NCI-H69 (cell line): ENCODE measurements around the gene GDF9.
A peak's percentile ranks its signal among the peaks of the same experiment; 100 is the strongest.

Experiments used
- DNase-seq: peaks from one replicate; lab custom pipeline; 2025; lab: John Stamatoyannopoulos, UW

GDF9 gene

DNA sequence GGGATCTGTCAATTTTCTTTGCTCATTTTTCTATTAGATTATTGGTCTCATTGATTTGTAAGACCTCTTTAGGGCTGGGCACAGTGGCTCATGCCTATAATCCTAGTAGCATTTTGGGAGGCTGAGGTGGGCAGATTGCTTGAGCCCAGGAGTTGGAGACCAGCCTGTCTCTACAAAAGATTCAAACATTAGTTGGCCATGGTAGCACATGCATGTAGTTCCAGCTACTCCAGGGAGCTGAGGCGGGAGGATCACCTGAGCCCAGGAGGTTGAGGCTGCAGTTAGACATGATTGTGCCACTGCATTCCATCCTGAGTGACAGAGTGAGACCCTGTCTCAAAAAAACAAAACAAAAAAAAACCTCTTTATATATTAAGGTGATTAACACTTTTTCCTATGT, 29.4 kb downstream of the GDF9 start:
- no peak for DNase-seq

DNA sequence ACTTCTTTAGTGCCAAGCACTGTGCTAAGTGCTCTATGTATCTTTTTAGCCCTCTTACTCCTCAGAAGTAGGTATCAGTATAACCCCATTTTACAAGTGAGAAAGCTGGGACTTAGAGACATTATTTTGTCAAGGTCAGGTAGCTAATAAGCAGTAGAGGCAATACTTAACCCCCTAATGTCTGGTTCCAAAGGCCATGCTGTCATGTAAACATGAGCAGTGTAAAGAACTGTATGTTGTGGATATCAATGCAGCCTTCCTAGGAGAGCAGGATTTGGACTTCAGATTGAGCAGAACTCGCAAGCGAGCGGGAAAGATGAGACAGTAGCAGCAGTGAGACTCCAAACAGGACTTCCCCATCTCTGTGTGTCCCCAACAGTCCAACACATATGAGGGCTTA, 32.2 kb downstream of the GDF9 start:
- no peak for DNase-seq

DNA sequence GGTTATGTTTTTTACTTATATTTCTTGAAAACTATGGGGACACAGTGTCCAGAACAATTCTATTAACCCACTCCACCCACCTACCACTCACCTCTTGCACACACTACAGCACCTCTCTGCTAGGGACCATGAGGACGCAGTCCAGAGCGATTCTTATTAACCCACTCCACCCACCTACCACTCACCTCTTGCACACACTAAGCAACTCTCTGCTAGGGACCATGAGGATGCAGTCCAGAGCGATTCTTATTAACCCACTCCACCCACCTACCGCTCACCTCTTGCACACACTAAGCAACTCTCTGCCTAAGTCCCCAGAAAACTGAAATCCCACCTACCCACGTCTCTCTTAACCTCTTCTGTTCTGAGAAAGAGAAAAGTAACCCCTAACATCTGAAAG, 33.7 kb downstream of the GDF9 start:
- no peak for DNase-seq

DNA sequence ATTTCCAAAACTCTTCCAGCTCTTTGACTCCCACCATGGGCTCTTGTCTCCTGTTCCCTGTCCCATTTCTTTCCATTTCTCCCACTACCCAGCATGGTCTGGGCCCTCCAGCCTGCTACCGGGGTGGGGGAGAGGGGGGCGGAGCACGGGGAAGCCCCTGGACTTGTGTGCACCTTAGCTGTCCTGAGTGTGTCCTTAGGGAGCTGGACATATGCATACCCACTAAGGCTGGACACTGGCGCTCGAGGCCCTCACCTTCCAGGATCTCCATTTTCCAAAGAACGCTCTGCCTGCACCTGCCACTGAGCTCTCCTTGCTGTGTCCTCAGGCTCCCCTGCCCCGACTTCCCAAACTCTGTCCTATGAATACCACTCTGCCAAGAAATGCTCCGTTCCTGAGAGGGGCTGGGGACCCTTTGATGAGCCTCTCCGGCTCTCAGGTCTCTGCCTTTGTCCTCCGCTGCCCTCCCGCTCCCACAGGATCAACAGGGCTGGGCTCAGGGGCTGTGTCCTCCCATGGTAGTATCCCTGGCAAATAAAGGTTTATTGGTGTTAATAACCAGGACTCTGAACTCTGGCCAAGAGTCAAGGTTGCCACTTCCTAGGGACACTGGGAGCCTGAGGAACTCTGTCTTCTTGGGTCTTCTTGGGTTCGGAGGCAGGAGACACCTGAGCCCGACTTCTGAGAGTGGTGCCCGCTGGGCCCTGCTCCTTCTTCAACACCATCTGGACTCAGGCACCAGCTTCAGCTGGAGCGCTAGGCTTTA, 35.0 kb downstream of the GDF9 start:
- no peak for DNase-seq

DNA sequence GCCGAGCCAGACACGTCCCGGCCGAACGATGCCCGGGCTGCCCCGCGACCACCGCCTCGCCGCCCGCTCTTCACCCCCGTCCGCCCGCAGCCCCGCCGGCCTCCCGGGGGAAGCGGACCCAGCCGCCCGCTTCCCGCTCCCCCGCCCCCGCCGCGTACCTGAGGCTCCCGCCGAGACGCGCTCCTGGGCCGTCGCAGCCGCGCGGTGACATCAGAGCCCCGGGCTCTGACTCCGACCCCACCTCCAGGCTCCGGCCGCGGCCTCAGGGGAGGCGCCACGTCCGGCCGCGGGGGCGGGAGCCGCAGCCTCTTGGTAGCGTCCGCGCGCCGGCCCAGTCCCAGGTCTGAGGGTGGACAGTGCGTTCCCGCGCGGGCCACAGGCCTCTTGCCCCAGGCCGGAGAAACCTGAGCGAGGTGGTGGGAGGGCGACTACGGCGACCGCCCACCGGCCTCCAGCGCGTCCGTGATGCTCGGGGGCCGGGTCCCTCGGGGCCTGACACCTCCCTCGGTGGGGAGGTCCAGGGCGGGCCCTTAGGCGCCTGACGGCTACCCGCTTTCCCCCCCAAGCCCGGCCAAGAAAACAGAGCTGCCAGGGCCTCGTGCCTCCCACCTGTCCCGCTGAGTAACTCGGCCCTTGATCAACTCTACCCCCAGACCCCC, 35.7 kb downstream of the GDF9 start, which contains the start of gene SHROOM1:
Gene SHROOM1, minus strand, starts transcription at position 212 of the 659 bp plus-strand sequence. CDS start 4,507 bp downstream, outside the sequence.
- peak; percentile 86 for DNase-seq

DNA sequence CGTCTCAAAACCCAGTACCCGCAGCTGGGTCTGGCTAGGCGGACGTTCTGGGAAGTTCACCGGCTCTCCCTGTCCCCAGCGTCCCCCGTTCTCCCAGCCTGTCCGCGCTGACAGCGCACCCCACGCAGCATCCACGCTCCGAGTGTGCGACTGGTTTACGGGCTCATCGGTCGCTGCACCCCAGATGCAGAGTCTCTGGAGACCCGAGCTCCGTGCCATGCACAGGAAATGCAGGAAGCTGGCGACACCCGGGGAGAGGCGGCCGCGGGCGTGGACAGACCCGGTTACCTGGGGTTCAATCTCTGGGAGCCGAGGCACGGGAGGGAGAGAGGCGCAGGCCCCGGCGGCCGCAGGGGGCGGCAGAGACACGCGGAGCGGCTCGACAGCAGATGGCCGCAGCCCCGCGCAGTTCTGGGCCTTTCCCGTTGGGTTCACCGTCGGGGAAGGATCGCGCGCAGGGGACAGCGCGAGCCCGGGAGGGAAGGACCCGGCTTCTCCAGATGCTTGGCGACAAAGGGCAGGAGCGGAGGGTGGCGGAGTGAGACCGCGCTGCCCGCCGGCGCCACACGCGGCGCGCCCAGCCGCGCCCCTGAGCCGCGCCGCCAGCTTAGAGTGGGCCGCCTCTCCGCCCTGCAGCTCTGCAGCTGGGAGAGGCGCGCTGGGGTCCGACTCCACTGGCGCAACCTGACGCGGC, 36.4 kb downstream of the GDF9 start:
- peak; percentile 90 for DNase-seq

DNA sequence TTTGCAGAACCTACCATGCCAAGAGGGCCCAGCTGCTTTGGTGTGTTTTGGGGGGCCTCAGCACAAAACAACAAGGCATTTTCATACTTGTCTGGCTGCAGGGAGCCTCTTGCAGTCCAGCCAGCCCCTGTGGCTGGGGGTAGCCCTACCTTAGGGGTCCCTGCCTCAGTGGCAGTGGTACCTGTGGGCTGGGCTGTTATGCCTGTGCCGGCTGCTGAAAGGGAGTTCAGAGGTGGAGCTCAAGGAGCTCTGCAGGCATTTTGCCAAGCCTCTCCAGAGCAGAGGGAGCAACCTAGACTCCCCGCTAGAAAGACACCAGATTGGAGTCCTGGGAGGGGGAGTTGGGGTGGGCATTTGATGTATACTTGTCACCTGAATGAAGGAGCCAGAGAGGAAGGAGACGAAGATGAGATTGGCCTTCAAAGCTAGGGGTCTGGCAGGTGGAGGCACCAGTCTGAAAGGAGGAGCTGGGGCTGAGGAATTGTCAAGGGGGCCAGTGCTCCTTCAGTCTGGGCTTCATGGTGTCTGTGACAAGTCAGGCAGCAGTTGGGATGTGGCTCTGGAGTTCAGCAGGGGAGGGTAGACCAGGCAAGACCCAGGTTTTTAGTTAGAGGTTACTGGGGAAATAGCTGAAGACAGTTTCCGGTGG, 37.3 kb downstream of the GDF9 start:
- peak; percentile 57 for DNase-seq

DNA sequence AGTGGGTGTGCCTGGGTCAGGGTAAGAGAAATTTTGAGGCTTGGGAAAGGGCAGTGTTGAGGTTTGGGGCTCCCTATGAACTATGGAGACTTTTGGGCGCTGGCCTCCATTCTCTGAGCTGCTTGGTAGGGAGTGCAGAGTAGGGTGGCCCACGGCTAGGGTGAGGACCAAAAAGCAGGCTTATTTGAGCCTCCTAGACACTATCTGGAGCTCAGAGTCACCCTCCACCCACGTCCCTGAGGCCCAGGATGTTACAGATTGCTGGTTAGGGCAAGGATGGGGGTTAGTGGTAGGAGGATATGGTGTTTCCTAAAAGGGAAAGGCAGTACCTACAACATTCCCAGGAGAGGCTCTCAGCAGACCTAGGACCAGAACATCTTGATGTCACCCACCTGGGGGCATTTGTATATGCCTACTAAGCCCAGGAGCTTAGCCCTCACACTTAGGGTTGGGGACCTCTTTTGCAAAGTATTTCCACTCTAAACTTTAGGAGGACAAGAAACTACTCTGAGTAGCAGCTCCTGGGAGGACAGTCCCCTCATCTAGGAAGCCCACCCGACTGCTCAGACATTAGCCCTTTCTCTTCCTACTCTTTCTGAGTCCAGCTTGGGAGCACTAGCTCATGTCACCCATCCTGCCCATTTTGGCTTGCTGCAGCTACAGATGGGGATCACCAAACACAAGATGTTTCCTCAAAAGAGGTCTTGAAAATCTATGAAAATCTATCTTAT, 38.2 kb downstream of the GDF9 start:
- no peak for DNase-seq

DNA sequence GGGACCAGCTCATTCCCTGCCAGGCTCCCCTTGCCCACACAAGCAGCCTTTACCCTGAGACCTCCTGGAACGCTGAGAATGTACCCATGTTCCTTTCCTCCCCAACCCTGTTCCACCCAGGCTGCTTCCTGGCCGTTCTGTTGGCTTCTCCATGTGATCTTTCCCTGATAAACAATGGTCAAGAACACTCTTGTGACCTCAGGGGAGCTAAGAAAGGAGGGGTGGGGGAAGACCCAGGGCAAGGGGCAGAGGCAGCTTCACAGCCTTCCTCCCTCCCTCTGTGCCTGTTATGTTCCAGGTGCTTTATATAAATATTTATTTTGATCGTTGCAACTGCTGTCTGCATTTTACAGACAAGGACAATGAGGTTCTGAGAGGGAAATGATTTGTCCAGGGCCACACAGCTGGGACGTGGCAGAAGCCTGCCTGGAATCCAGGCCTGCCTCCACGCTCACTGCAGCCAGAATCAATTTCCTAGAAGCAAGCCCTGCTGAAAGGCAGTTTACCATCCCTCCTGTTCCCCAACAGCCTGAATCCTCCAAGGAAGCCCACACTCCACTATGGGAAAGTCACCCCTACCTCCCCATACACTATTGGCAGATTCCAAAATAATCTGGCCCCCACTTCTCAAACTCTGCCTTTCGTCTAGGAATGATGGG, 39.7 kb downstream of the GDF9 start:
- no peak for DNase-seq

DNA sequence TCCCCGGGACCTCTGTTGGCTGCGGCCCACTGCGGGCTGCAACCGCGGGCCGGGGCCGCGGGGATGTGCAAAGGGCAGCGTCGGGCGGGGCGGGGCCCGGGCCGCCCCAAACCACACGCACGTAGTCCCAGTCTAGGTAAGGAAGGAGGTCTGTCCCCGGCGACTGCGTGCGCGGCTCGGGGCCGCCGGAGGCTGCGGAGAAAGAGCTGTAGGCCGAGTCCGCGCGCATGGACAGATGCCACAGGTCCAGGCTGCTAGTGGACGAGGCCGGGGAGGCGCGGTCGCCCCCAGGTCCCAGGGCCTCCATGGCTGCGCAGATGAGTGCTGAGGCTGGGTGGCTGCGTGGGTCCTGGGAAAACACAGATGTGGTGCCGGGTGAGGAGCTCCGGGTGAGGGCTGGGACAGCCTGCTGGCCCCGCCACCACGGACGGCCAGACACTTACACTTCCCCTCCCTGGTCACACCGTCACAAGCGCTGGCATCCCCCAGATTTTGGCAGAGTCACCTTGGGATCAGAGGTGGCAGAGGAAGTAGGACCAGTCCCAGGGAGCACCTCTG, 40.4 kb downstream of the GDF9 start:
- no peak for DNase-seq

DNA sequence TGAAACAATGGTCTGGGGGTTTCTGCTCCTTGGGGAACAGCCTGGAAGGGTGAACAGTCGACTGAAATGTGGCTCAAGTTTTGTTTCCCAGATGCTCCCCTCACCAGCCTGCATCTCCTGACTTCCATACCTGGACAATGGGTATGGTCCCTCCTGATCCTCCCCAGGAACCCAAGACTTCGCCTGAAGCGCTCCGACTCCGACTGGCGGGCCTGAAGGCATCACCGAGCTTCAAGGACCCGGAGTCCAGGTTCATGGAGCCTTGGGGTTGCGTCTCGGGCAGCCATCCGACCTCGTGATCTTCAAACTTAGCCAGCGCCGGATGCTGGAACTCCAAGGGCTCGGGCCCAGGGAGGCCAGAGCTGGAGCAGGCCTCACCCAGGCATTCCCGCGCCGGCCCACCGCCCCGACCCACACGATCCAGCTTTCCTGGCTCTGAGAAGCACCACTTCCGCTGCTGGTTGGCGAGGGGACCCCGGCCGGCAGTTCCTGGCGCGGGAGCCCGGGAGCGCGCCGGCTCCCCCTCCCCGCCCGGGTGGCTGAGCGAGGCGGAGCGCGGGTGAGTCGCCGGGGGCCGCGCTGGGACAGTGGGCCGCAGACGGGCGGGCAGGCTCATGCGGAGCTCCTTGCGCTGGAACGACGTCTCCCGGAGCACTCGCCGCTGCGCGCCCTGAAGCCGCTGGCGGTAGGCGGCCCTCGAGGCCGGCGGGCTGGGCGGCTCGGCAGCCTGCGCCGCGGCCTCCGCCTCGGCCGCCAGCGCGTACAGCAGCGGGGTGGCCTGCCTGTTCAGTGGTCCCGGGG, 41.0 kb downstream of the GDF9 start:
- no peak for DNase-seq

DNA sequence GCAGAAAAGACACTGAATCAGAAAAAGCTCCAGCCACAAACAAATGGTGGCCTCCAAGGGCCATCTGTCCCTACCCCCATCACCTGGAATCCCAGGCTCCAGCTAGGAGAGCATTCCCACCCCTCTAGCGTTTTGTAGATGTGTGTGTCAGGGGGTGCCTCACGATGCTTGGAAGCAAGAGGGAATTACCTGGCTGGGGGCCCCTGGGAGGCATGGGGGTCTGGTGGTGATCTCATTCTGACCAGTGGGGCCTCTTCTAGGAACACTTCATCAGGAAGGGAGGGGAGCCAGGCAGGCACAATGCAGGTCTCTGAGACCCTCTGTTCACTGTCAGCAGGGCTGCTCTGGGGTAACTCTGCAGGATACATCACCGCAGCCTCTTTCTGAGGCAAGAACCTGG, 41.8 kb downstream of the GDF9 start:
- DNase-seq = no peak

DNA sequence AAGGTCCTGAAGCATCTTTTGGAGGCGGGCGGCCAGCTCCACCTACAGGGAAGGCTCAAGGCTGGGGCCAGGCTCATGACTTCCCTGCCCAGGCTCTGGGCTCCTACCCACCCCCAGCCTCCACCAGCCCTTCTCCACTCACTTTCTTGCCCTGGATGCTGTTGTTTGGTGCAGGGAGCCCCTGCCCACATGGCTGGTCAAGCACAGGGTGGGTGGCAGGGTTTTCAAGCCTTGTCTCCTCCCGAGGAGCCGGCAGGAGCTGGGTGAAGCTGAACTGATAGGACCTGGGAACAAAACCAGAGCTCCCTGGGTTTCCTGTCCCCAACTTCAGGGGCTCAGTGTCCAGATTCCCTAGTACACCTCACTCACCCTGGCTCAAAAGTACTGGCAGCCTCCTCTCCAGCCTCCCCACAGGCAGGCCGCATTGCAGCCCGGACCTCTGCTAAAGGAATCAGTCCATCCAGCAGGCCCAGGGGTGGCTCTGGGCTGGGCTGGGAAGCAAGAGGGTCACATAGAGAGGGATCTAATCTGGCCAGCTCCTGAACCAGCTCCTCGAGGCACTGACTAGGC, 42.7 kb downstream of the GDF9 start:
- no peak for DNase-seq

DNA sequence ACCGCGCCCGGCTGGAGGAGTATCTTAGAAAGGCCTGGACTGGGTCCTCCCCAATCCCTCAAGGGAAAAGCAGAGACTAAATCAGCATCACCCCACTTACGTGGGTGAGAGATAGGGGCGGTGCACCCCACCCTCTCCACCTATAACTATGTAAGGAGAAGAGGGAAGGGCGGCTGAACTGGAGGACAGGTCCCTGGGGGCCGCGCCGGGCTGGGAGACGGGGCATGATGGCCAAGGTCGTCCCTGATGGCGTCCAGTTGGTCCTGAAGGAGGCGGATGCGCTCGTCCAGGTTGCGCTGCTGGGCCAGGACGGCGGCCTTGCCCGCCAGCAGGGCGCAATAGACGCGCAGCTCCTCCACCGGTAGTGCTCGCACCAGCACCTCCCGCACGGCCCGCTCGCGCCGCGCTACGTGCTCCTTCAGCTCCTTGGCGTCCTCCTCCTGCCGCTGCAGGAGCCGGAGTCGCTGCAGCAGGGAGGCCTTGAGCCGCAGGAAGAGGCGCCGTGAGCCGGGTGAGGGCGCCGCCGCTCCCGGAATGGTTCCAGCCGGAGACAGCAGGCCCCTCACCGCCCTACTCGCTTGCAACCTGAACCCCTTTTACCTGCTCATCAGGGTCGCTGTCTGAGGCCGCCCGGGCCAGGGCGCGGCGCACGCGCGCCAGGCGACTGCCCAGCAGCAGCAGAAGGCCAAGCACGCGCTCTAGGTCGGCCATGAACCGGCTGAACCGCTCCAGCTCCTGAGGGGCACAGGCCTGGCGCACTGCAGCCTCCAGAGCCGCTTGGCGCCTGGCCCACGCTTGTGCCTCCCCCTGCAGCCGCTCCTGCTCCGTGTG, 43.4 kb downstream of the GDF9 start:
- peak; percentile 73 for DNase-seq

DNA sequence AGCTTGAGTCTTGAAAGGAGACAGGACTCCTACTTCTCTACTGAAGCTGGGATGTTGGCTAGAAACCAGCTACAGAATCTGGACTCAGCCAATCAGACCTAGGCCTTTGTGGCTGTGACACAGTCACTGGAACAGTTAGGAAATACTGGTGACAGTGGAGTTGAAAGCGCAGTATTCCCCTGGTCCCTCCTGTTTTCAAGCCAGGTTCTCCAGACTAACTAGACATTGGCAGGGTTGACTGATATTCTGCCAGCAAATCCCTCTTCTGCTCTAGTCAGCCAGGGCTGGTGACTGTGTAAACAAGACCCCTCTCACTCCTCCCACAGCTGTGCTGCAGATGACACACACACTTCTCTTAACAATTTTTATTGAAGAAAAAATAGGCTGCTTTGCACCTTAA, 44.5 kb downstream of the GDF9 start:
- peak; percentile 69 for DNase-seq

DNA sequence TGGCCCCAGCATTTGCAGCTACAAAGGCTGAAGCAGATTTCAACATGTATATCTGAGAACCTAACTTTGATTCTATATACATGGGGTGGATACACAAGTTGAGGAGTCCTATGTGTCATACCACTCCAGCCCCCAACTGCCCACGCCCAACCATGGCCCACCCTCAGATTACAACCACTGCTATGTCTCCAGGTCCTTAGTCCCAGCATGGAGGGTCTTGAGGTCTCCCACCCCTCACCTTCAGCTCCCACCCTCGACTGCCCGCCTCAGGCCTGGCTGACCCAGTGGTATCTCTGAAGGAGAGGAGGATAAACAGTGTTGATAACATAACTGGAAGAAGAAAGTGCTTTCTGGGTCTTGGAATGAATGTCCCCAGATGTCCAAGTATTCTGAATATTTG, 44.9 kb downstream of the GDF9 start:
- DNase-seq = no peak

DNA sequence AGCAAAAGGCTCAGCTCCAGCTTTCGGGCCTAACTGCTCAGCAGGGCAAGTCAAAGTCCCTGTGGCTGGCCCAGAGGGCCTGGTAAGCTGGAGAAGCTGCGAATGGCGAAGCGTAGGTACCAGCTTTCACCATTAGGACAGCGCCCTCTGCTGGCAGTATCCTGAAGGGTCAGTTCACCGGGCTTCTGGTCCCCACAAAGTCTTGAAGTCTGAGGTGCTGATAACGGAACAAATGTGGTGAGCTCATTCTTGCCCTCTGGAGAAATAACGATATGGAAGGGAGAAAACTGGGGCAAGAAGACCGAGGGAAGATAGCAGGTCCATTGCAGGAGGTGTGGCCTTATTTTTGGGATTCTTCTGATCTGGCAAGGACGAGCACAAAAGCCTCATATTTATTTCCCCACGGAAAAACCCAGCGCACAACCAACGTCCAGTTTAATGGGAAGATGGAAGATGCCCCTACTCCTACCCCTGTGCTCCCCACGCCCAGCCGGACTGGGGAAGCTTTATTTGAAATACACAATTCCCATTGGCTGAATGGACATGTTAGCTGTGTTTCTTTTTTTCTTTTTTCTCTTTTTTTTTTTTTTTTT, 46.0 kb downstream of the GDF9 start:
- peak; percentile 96 for DNase-seq

DNA sequence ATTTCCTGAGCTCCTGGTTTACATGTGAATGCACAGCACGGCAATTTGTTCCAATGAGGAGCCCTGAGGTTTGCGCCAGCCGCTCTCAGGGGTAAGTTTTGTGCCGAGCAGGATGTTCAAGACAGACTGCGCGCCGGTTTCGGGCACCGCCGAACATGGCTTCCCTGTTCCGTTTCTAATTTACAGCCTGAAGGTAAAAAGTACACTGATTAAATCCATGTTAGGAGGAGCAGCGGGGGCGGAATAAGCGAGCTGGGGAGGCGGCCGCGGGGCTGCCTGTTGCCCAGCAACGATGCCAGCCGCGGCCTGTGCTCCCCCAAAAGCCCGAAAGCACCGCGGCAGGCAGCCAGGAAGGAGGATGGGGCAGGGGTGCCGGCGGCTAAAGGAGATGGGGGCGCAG, 46.8 kb downstream of the GDF9 start:
- DNase-seq = peak; percentile 35
